ENCODE data around the gene FERMT1. TPM values are rescaled to one million over a fixed set of nuclear protein-coding genes. Genes with fewer than 3 reads are reported as not detected.

FERMT1 gene
- total RNA-seq (10 to 100 TPM; 11.6 to 83.7 (median 56.3) TPM), polyA plus RNA-seq (10 to 100 TPM in 2 of 3 donors, 1 to 10 TPM in 1; 9.9 to 18.2 (median 15.6) TPM)
- long read RNA-seq, donor 1 = 0 reads
- long read RNA-seq, donor 2 = 0 reads
- long read RNA-seq, donor 3 = 0 reads
- long read RNA-seq, donor 4, partial matches to known transcripts = 15 of 28 reads
- long read RNA-seq, donor 4, other reads (novel, unspliced or antisense) = 13 of 28 reads
- long read RNA-seq, donor 5, full-length matches to known transcripts = 8 of 28 reads
- long read RNA-seq, donor 5, partial matches to known transcripts = 15 of 28 reads
- long read RNA-seq, donor 5, other reads (novel, unspliced or antisense) = 5 of 28 reads
- long read RNA-seq, donor 6, partial matches to known transcripts = 12 of 26 reads
- long read RNA-seq, donor 6, other reads (novel, unspliced or antisense) = 14 of 26 reads
- long read RNA-seq, donor 7 = 0 reads
- long read RNA-seq, donor 8 = 0 reads
- long read RNA-seq, donor 9 = 0 reads
- long read RNA-seq, donor 10 = 0 reads

GRCh38 chr20:6122873-6123648 is at the start of gene FERMT1:
Gene FERMT1 (minus strand): TSS chr20:6123030. CDS start chr20:6119554, 3,476 bp downstream.
- H3K9me3 ChIP-seq (replicated peaks in 1 of 3) = no peaks in the 10 kb centered on the region
- peak; percentile 68 to 84 (median 80) for DNase-seq
- no peaks in the 10 kb centered on the region for H3K27me3 ChIP-seq
- intact Hi-C loops (cut with DNase I) = no loop called here
- peak within 1 kb of the TSS; percentile 35 to 86 (median 76) for H3K27ac ChIP-seq
- WGBS, 4 donors = 3 to 11% (median 4%) methylated on average over 18 to 54 of the region's 55 CpGs
- peak in 3 of 6 experiments; percentile 10 to 38 (median 36) for TF ChIP-seq CTCF (IDR thresholded peaks at IDR 0.05)
- peak in 1 of 2 donors; percentile 89 for TF ChIP-seq POLR2A (IDR thresholded peaks at IDR 0.05)
- H3K4me3 ChIP-seq = peak within 1 kb of the TSS in 3 of 4 donors; percentile 37 to 64 (median 45)
- no peaks in the 10 kb centered on the region for H3K36me3 ChIP-seq (replicated peaks in 1 of 2)
- H3K4me1 ChIP-seq (replicated peaks in 1 of 2) = peaks cover 14 to 15% of the 10 kb centered on the region in 2 donors

GRCh38 chr20:6169251-6169650 is 46.4 kb upstream of the FERMT1 start:
- Histone ChIP-seq H3K36me3 (replicated peaks in 1 of 2) (no peaks in the 10 kb centered on the region), H3K27me3 (no peaks in the 10 kb centered on the region), H3K4me3 (no peak overlapping the region), H3K27ac (no peak overlapping the region), H3K4me1 (replicated peaks in 1 of 2) (peaks cover 13 to 16% of the 10 kb centered on the region in 2 donors), H3K9me3 (replicated peaks in 1 of 3) (no peaks in the 10 kb centered on the region)
- TF ChIP-seq POLR2A (IDR thresholded peaks at IDR 0.05) = no peak
- peak in 1 of 6 experiments; percentile 33 for TF ChIP-seq CTCF (IDR thresholded peaks at IDR 0.05)
- DNase-seq = peak in 5 of 7 donors; percentile 19 to 50 (median 29)
- intact Hi-C loops (cut with DNase I) = no loop called here

GRCh38 chr20:6168204-6168603 is 45.4 kb upstream of the FERMT1 start:
- Histone ChIP-seq H3K4me3 (no peak overlapping the region), H3K9me3 (replicated peaks in 1 of 3) (no peaks in the 10 kb centered on the region), H3K27me3 (no peaks in the 10 kb centered on the region), H3K4me1 (replicated peaks in 1 of 2) (peaks cover 16 to 18% of the 10 kb centered on the region in 2 donors), H3K36me3 (replicated peaks in 1 of 2) (no peaks in the 10 kb centered on the region), H3K27ac (no peak overlapping the region)
- intact Hi-C loops (cut with DNase I) = no loop called here
- TF ChIP-seq POLR2A (IDR thresholded peaks at IDR 0.05) = no peak
- TF ChIP-seq CTCF (IDR thresholded peaks at IDR 0.05) = no peak
- no peak for DNase-seq

GRCh38 chr20:6165346-6165745 is 42.5 kb upstream of the FERMT1 start:
- no peak for DNase-seq
- intact Hi-C loops (cut with DNase I) = no loop called here

More at GRCh38 chr20:6165346-6165745, 42.5 kb upstream of the FERMT1 start:
- Histone ChIP-seq H3K9me3 (replicated peaks in 1 of 3) (no peaks in the 10 kb centered on the region), H3K4me1 (replicated peaks in 1 of 2) (peaks cover 31 to 36% of the 10 kb centered on the region in 2 donors), H3K27ac (peak overlapping the region; percentile 67 to 92 (median 80)), H3K27me3 (no peaks in the 10 kb centered on the region), H3K36me3 (replicated peaks in 1 of 2) (no peaks in the 10 kb centered on the region), H3K4me3 (no peak overlapping the region)
- TF ChIP-seq CTCF (IDR thresholded peaks at IDR 0.05) = no peak
- no peak for TF ChIP-seq POLR2A (IDR thresholded peaks at IDR 0.05)

Data from adrenal gland (tissue), 19 donors.